Suprapubic skin (tissue), 4 donors: Measurements from ENCODE around the gene TCAIM. TPM values are rescaled to one million over a fixed set of nuclear protein-coding genes. Genes with fewer than 3 reads are reported as not detected.
A peak's percentile ranks its signal among the peaks of the same experiment; 100 is the strongest.

Source experiments
- DNase-seq, 2 donors: peaks; one replicate each; pipeline ENCODE4 v3.0.0-alpha.2; 2019; ENCODE audit warnings: low spot score in 2 of 2
- H3K27ac ChIP-seq: fragments of 200-600 bp; sonication (generic); one replicate; pipeline ENCODE4 v1.5.1; 2019
- H3K27me3 ChIP-seq: fragments of 200-600 bp; sonication (generic); one replicate; pipeline ENCODE4 v1.5.1; 2019
- H3K36me3 ChIP-seq: fragments of 200-600 bp; sonication (generic); one replicate; pipeline ENCODE4 v1.5.1; 2019
- H3K4me1 ChIP-seq: fragments of 200-600 bp; sonication (generic); one replicate; pipeline ENCODE4 v1.5.1; 2019
- H3K4me3 ChIP-seq: fragments of 200-600 bp; sonication (generic); one replicate; pipeline ENCODE4 v1.5.1; 2019; ENCODE audit warnings: mild to moderate bottlenecking
- H3K9me3 ChIP-seq: fragments of 200-600 bp; sonication (generic); one replicate; pipeline ENCODE4 v1.5.1; 2019
- CTCF ChIP-seq, 2 donors: fragments of 200-600 bp in 1 of 2; fragments of 450-650 bp in 1 of 2; sonication (generic) in 1 of 2; IDR thresholded peaks; one replicate each; pipeline ENCODE4 v1.5.1; 2016 to 2019; ENCODE audit warnings: antibody characterized with exemption in 2 of 2, mild to moderate bottlenecking in 1 of 2, moderate library complexity in 1 of 2
- EP300 ChIP-seq: sonication (generic); formaldehyde crosslinking; IDR thresholded peaks from one replicate; pipeline ENCODE4 v1.6.1; 2017; ENCODE audit warnings: antibody characterized with exemption
- POLR2A ChIP-seq, 2 donors: fragments of 450-650 bp; IDR thresholded peaks; one replicate each; pipeline ENCODE4 v1.6.1; 2017; ENCODE audit warnings: antibody characterized with exemption in 2 of 2, mild to moderate bottlenecking in 2 of 2, moderate library complexity in 2 of 2
- POLR2AphosphoS5 ChIP-seq, 3 donors: sonication (generic); formaldehyde crosslinking; IDR thresholded peaks; one replicate each; pipeline ENCODE4 v1.6.1; 2017; ENCODE audit warnings: antibody characterized with exemption in 3 of 3
- WGBS: methylation state at CpG from one replicate; pipeline ENCODE4 v1.1.5; 2018; 5-methylcytosine and 5-hydroxymethylcytosine counted together
- total RNA-seq, 4 donors: library from RNA; depleted of rRNA; stranded (reverse); fragments of >200 nt; gene quantifications; one replicate each; pipeline ENCODE4 v1.1.0, GENCODE V29; 2016

Gene TCAIM
- total RNA-seq, 4 donors from 2014 or later, result 23.3 to 26.9 (median 25.4) TPM

- H3K27me3 ChIP-seq, result no peaks in the 10 kb centered on the region
- H3K4me3 ChIP-seq, result no peak overlapping the region
- 90% methylated on average over 7 of the region's 7 CpGs for WGBS
- H3K9me3 ChIP-seq, result no peaks in the 10 kb centered on the region
- no peak for DNase-seq
- peaks cover 11% of the 10 kb centered on the region for H3K4me1 ChIP-seq
- TF ChIP-seq CTCF (IDR thresholded peaks at IDR 0.05) (no peak), POLR2A (IDR thresholded peaks at IDR 0.05) (no peak), POLR2AphosphoS5 (IDR thresholded peaks at IDR 0.05) (no peak), EP300 (no peak)
- H3K27ac ChIP-seq, result no peak overlapping the region
- peaks cover 3% of the 10 kb centered on the region for H3K36me3 ChIP-seq
These were observed 99.2 kb downstream of the TCAIM start for GRCh38 chr3:44437800-44438199.

GRCh38 chr3:44439499-44440295, 101.1 kb downstream of the TCAIM start:
- peak; percentile 80 to 85 for DNase-seq
- Histone ChIP-seq H3K9me3 (no peaks in the 10 kb centered on the region), H3K4me1 (peaks cover 11% of the 10 kb centered on the region), H3K4me3 (peak overlapping the region; percentile 8), H3K27me3 (no peaks in the 10 kb centered on the region), H3K27ac (peak overlapping the region; percentile 81), H3K36me3 (peaks cover 4% of the 10 kb centered on the region)
- 47% methylated on average over 7 of the region's 7 CpGs for whole genome bisulfite sequencing
- TF ChIP-seq POLR2AphosphoS5 (IDR thresholded peaks at IDR 0.05), result peak in 1 of 3 donors; percentile 10
- no peak for TF ChIP-seq CTCF (IDR thresholded peaks at IDR 0.05)
- peak in 1 of 2 donors; percentile 67 for TF ChIP-seq POLR2A (IDR thresholded peaks at IDR 0.05)
- TF ChIP-seq EP300, result no peak

- Histone ChIP-seq H3K36me3 (peaks cover 31% of the 10 kb centered on the region), H3K27me3 (no peaks in the 10 kb centered on the region), H3K4me1 (peaks cover 11% of the 10 kb centered on the region), H3K9me3 (no peaks in the 10 kb centered on the region), H3K4me3 (no peak overlapping the region), H3K27ac (no peak overlapping the region)
- WGBS, result 54% methylated on average over 2 of the region's 2 CpGs
- no peak for TF ChIP-seq CTCF (IDR thresholded peaks at IDR 0.05)
- TF ChIP-seq POLR2AphosphoS5 (IDR thresholded peaks at IDR 0.05), result no peak
- TF ChIP-seq EP300, result no peak
- TF ChIP-seq POLR2A (IDR thresholded peaks at IDR 0.05), result no peak
- peak in 1 of 2 donors; percentile 50 for DNase-seq
These were observed 104.2 kb downstream of the TCAIM start for GRCh38 chr3:44442596-44443309.

- no peak for TF ChIP-seq POLR2AphosphoS5 (IDR thresholded peaks at IDR 0.05)
- no peak for TF ChIP-seq CTCF (IDR thresholded peaks at IDR 0.05)
- no peak for TF ChIP-seq EP300
- no peak for TF ChIP-seq POLR2A (IDR thresholded peaks at IDR 0.05)
- Histone ChIP-seq H3K36me3 (peaks cover 48% of the 10 kb centered on the region), H3K4me1 (peaks cover 9% of the 10 kb centered on the region), H3K27ac (no peak overlapping the region), H3K27me3 (no peaks in the 10 kb centered on the region), H3K4me3 (no peak overlapping the region), H3K9me3 (no peaks in the 10 kb centered on the region)
- DNase-seq, result no peak
- WGBS, result 100% methylated on average over 1 of the region's 2 CpGs
These were observed 105.9 kb downstream of the TCAIM start for GRCh38 chr3:44444437-44444836.
